ENCODE results near the gene VPS11. TPM values are rescaled to one million over a fixed set of nuclear protein-coding genes. Genes with fewer than 3 reads are reported as not detected.
A peak's percentile ranks its signal among the peaks of the same experiment; 100 is the strongest.

Gene VPS11
- total RNA-seq, 1 experiment from 2014 or later: 20.2 TPM

DNA sequence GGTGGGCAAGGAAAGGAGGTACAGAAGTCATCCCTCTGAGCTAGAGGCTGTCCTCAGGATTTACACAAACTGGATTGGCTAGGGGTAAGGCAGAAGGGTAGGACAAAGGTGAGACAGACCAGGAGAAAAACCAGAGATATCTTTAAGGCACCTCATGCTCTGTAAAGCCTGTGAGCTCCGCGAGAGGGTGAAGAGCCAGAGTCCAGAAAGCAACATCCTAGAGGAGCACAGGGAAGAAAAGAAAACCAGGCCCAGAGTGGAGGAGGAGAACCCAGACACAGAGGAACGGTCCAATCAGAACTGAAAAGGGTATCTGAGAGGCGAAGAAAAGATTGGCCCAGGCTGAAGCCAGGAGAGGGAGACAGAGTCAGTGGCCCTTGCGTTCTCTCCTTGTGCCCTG lies 42.1 kb upstream of the VPS11 start:
- peaks cover 19% of the 10 kb centered on the region for H3K4me1 Mint-ChIP-seq
- POLR2A ChIA-PET: no interaction called here
- H3K9me3 Mint-ChIP-seq: no peaks in the 10 kb centered on the region
- no peak for ATAC-seq
- no peak for DNase-seq (ENCODE audit: low spot score)
- H3K4me3 Mint-ChIP-seq: no peak overlapping the region
- CTCF ChIA-PET: no interaction called here
- peak overlapping the region; percentile 70 for H3K27ac Mint-ChIP-seq
- H3K27me3 Mint-ChIP-seq (ENCODE audit: low read depth): no peaks in the 10 kb centered on the region
- TF ChIP-seq SP1 (CRISPR knock-in tag; conservative IDR thresholded peaks at IDR 0.05) (no peak), ZNF423 (CRISPR knock-in tag; IDR thresholded peaks at IDR 0.05) (no peak), TCF7 (CRISPR knock-in tag; IDR thresholded peaks at IDR 0.05; ENCODE audit: low read depth) (no peak), FOXK1 (CRISPR knock-in tag; IDR thresholded peaks at IDR 0.05) (no peak), AR (CRISPR knock-in tag; IDR thresholded peaks at IDR 0.05) (no peak)
- TF ChIP-seq, protein P1, sequence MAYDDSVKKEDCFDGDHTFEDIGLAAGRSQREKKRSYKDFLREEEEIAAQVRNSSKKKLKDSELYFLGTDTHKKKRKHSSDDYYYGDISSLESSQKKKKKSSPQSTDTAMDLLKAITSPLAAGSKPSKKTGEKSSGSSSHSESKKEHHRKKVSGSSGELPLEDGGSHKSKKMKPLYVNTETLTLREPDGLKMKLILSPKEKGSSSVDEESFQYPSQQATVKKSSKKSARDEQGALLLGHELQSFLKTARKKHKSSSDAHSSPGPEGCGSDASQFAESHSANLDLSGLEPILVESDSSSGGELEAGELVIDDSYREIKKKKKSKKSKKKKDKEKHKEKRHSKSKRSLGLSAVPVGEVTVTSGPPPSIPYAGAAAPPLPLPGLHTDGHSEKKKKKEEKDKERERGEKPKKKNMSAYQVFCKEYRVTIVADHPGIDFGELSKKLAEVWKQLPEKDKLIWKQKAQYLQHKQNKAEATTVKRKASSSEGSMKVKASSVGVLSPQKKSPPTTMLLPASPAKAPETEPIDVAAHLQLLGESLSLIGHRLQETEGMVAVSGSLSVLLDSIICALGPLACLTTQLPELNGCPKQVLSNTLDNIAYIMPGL (CRISPR knock-in tag; IDR thresholded peaks at IDR 0.05): no peak
- TF ChIP-seq, protein P2, sequence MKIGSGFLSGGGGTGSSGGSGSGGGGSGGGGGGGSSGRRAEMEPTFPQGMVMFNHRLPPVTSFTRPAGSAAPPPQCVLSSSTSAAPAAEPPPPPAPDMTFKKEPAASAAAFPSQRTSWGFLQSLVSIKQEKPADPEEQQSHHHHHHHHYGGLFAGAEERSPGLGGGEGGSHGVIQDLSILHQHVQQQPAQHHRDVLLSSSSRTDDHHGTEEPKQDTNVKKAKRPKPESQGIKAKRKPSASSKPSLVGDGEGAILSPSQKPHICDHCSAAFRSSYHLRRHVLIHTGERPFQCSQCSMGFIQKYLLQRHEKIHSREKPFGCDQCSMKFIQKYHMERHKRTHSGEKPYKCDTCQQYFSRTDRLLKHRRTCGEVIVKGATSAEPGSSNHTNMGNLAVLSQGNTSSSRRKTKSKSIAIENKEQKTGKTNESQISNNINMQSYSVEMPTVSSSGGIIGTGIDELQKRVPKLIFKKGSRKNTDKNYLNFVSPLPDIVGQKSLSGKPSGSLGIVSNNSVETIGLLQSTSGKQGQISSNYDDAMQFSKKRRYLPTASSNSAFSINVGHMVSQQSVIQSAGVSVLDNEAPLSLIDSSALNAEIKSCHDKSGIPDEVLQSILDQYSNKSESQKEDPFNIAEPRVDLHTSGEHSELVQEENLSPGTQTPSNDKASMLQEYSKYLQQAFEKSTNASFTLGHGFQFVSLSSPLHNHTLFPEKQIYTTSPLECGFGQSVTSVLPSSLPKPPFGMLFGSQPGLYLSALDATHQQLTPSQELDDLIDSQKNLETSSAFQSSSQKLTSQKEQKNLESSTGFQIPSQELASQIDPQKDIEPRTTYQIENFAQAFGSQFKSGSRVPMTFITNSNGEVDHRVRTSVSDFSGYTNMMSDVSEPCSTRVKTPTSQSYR (CRISPR knock-in tag; IDR thresholded peaks at IDR 0.05): no peak
- TF ChIP-seq, protein P3, sequence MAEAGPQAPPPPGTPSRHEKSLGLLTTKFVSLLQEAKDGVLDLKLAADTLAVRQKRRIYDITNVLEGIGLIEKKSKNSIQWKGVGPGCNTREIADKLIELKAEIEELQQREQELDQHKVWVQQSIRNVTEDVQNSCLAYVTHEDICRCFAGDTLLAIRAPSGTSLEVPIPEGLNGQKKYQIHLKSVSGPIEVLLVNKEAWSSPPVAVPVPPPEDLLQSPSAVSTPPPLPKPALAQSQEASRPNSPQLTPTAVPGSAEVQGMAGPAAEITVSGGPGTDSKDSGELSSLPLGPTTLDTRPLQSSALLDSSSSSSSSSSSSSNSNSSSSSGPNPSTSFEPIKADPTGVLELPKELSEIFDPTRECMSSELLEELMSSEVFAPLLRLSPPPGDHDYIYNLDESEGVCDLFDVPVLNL (CRISPR knock-in tag; IDR thresholded peaks at IDR 0.05; ENCODE audit: borderline replicate concordance, low read depth): no peak
- H3K36me3 Mint-ChIP-seq: peaks cover 56% of the 10 kb centered on the region

DNA sequence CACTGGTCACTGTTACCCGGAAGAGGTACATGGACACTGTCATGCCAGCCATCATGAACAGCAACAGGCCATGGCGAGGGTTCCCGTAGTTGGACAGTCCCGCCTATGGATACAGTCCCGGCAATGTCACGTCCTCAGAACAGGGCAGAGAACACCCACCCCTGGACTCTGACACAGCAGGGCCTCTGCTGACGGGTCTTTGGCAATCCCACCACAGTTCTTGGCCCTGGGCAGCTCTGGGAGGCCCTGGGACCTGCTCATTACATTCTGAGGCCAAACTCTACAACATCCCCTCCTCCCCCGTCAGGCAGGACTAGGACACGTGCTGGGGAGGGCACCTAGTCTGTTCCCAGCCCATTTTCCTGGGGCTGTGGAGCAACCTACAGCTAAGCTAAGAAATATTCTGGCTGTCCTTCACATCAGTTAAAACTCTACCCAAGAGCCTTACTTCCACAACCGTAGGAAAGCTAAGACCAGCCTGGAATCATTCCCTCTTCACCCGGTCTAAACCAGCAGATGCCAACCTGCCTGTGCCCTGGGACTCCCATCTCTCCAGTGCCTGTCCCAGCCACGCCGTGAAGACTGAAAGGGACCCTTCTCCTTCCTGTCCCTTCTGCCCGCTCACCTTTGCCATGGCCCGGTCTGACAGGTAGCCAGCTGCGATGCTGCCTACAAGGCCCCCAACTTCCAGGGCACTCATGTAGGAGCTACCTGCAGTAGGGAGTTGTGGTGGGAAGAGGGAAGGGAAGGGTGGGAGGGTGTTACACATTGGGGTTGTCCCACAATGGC lies 41.4 kb upstream of the VPS11 start:
- H3K27ac Mint-ChIP-seq: peak overlapping the region; percentile 70; the same call in 1 of the 2 replicates
- peaks cover 54% of the 10 kb centered on the region for H3K36me3 Mint-ChIP-seq
- no peaks in the 10 kb centered on the region for H3K27me3 Mint-ChIP-seq (ENCODE audit: low read depth)
- H3K4me1 Mint-ChIP-seq: peaks cover 19% of the 10 kb centered on the region
- CTCF ChIA-PET: interaction anchor here (0.6 kb wide), 1 partner anchor 416 kb away, joined by 3 read pairs; no protein-coding TSS in a partner anchor
- ATAC-seq (no peak), DNase-seq (ENCODE audit: low spot score) (no peak)
- H3K4me3 Mint-ChIP-seq: no peak overlapping the region
- POLR2A ChIA-PET: interaction anchor here (1.2 kb wide), 1 partner anchor 69 kb away, joined by 3 read pairs; a partner anchor contains a TSS
- H3K9me3 Mint-ChIP-seq: no peaks in the 10 kb centered on the region
- TF ChIP-seq GTF2I (CRISPR knock-in tag; conservative IDR thresholded peaks at IDR 0.05) (no peak), SMAD4 (CRISPR knock-in tag; IDR thresholded peaks at IDR 0.05) (no peak), TEAD4 (CRISPR knock-in tag; IDR thresholded peaks at IDR 0.05) (no peak), KAT7 (CRISPR knock-in tag; IDR thresholded peaks at IDR 0.05; ENCODE audit: borderline replicate concordance) (no peak), ZNF121 (CRISPR knock-in tag; IDR thresholded peaks at IDR 0.05) (no peak), FOXJ3 (CRISPR knock-in tag; IDR thresholded peaks at IDR 0.05; ENCODE audit: borderline replicate concordance) (no peak)
- TF ChIP-seq, protein P3 (CRISPR knock-in tag; IDR thresholded peaks at IDR 0.05; ENCODE audit: borderline replicate concordance, low read depth): no peak
- TF ChIP-seq, protein P4, sequence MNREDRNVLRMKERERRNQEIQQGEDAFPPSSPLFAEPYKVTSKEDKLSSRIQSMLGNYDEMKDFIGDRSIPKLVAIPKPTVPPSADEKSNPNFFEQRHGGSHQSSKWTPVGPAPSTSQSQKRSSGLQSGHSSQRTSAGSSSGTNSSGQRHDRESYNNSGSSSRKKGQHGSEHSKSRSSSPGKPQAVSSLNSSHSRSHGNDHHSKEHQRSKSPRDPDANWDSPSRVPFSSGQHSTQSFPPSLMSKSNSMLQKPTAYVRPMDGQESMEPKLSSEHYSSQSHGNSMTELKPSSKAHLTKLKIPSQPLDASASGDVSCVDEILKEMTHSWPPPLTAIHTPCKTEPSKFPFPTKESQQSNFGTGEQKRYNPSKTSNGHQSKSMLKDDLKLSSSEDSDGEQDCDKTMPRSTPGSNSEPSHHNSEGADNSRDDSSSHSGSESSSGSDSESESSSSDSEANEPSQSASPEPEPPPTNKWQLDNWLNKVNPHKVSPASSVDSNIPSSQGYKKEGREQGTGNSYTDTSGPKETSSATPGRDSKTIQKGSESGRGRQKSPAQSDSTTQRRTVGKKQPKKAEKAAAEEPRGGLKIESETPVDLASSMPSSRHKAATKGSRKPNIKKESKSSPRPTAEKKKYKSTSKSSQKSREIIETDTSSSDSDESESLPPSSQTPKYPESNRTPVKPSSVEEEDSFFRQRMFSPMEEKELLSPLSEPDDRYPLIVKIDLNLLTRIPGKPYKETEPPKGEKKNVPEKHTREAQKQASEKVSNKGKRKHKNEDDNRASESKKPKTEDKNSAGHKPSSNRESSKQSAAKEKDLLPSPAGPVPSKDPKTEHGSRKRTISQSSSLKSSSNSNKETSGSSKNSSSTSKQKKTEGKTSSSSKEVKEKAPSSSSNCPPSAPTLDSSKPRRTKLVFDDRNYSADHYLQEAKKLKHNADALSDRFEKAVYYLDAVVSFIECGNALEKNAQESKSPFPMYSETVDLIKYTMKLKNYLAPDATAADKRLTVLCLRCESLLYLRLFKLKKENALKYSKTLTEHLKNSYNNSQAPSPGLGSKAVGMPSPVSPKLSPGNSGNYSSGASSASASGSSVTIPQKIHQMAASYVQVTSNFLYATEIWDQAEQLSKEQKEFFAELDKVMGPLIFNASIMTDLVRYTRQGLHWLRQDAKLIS (CRISPR knock-in tag; IDR thresholded peaks at IDR 0.05; ENCODE audit: borderline replicate concordance): no peak
- TF ChIP-seq, protein P5, sequence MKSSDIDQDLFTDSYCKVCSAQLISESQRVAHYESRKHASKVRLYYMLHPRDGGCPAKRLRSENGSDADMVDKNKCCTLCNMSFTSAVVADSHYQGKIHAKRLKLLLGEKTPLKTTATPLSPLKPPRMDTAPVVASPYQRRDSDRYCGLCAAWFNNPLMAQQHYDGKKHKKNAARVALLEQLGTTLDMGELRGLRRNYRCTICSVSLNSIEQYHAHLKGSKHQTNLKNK (CRISPR knock-in tag; IDR thresholded peaks at IDR 0.05): no peak
- TF ChIP-seq, protein P6, sequence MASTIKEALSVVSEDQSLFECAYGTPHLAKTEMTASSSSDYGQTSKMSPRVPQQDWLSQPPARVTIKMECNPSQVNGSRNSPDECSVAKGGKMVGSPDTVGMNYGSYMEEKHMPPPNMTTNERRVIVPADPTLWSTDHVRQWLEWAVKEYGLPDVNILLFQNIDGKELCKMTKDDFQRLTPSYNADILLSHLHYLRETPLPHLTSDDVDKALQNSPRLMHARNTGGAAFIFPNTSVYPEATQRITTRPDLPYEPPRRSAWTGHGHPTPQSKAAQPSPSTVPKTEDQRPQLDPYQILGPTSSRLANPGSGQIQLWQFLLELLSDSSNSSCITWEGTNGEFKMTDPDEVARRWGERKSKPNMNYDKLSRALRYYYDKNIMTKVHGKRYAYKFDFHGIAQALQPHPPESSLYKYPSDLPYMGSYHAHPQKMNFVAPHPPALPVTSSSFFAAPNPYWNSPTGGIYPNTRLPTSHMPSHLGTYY (CRISPR knock-in tag; IDR thresholded peaks at IDR 0.05): no peak

Measured in WTC11 (cell line).